CD4-positive, alpha-beta T cell treated with Interleukin-12 subunit alpha and Interleukin-12 subunit beta, for 1 hour (primary cell): ENCODE measurements around the gene NUB1.

Experiments
- DNase-seq: peaks from one replicate; pipeline ENCODE4 v3.0.0-alpha.2; 2020

The NUB1 gene

GRCh38 chr7:151315038-151315655 is 26.5 kb upstream of the NUB1 start:
- peak; percentile 88 for DNase-seq

GRCh38 chr7:151316896-151317295 is 24.7 kb upstream of the NUB1 start:
- DNase-seq: no peak

GRCh38 chr7:151317936-151318335 is 23.7 kb upstream of the NUB1 start:
- no peak for DNase-seq

- DNase-seq: no peak
Measured at GRCh38 chr7:151319189-151319588, 22.4 kb upstream of the NUB1 start.

GRCh38 chr7:151320263-151320845 is 21.3 kb upstream of the NUB1 start:
- DNase-seq: no peak

- no peak for DNase-seq
Measured at GRCh38 chr7:151321341-151321740, 20.3 kb upstream of the NUB1 start.

GRCh38 chr7:151322906-151323305 is 18.7 kb upstream of the NUB1 start:
- DNase-seq: no peak

- no peak for DNase-seq
Measured at GRCh38 chr7:151327022-151327421, 14.6 kb upstream of the NUB1 start.

GRCh38 chr7:151327659-151328058 is 14.0 kb upstream of the NUB1 start:
- no peak for DNase-seq

- DNase-seq: no peak
Measured at GRCh38 chr7:151330181-151330580, 11.4 kb upstream of the NUB1 start.

GRCh38 chr7:151330661-151331060 is 11.0 kb upstream of the NUB1 start:
- DNase-seq: no peak

GRCh38 chr7:151334628-151335027 is 7.0 kb upstream of the NUB1 start:
- no peak for DNase-seq

GRCh38 chr7:151336027-151336708 is 5.4 kb upstream of the NUB1 start:
- no peak for DNase-seq

GRCh38 chr7:151337346-151337745 is 4.3 kb upstream of the NUB1 start:
- DNase-seq: no peak

- no peak for DNase-seq
Measured at GRCh38 chr7:151338809-151339208, 2.8 kb upstream of the NUB1 start.

- DNase-seq: no peak
Measured at GRCh38 chr7:151339651-151340382, 1.8 kb upstream of the NUB1 start.

- DNase-seq: no peak
Measured at GRCh38 chr7:151340794-151341356, 737 bp upstream of the NUB1 start.

- peak; percentile 56 for DNase-seq
Measured at GRCh38 chr7:151342102-151342646, 562 bp downstream of the NUB1 start.

GRCh38 chr7:151342811-151343210 is 1.2 kb downstream of the NUB1 start:
- no peak for DNase-seq

- DNase-seq: no peak
Measured at GRCh38 chr7:151343516-151343915, 1.9 kb downstream of the NUB1 start.

GRCh38 chr7:151345576-151346469 is 4.2 kb downstream of the NUB1 start:
- no peak for DNase-seq

- DNase-seq: no peak
Measured at GRCh38 chr7:151346470-151346769, 4.8 kb downstream of the NUB1 start.
